ENCODE results near the gene EPC2. TPM values are rescaled to one million over a fixed set of nuclear protein-coding genes. Genes with fewer than 3 reads are reported as not detected.

The EPC2 gene
- total and polyA plus RNA-seq, 10 of the 15 experiments (the other 5 are each of a cell fraction or from before 2014, with no cell fraction given), result 2.0 to 16.5 (median 10.8) TPM

DNA sequence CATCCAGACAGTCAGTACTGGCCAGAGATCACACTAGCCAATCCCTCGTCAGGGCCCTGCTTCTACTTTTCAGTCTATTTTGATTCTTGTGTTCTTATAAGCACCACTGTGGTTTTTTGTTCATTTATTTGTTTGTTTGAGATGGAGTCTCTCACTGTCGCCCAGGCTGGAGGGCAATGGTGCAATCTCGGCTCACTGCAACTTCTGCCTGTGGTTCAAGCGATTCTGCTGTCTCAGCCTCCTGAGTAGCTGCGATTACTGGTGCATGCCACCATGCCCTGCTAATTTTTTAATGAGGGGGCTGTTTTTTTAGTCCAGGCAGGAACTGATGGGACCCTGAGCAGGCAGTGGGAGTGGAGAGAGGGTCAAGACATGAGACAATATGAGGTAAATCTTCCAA lies 165.5 kb downstream of the EPC2 start:
- in situ Hi-C loops (cut with MboI), result no loop called here
- POLR2A ChIA-PET, result no interaction called here

More for the DNA sequence above, 165.5 kb downstream of the EPC2 start:
- 42% methylated on average over 5 of the region's 5 CpGs for WGBS (ENCODE audit: insufficient coverage, insufficient replicate concordance, low lambda C conversion rate, missing lambda C conversion rate)
- H3K79me2 ChIP-seq (ENCODE audit: control insufficient read depth, insufficient read depth, low read length), result no peaks in the 10 kb centered on the region
- H3K27me3 ChIP-seq (replicated peaks in 1 of 2; ENCODE audit: control insufficient read depth in 2 of 2, insufficient read depth in 2 of 2, low read length in 1 of 2), result no peaks in the 10 kb centered on the region
- H3K27ac ChIP-seq (ENCODE audit: control insufficient read depth, insufficient read depth), result no peak overlapping the region
- ChIA-PET RAD21 (ENCODE audit: unreplicated experiment) (no interaction called here), CTCF (no interaction called here), SMC1A (ENCODE audit: uncharacterized antibody, unreplicated experiment) (no interaction called here)
- DNase-seq (ENCODE audit: low read depth, low spot score) (no peak), ATAC-seq (no peak), FAIRE-seq (no peak)
- peaks cover 14% of the 10 kb centered on the region for H3K4me1 ChIP-seq (ENCODE audit: control insufficient read depth, insufficient read depth, low read length)
- H2AFZ ChIP-seq (ENCODE audit: control insufficient read depth, low read depth, low read length), result no peak overlapping the region
- no TSS peak for BruUV-seq (replicated peaks)
- H3K4me3 ChIP-seq, result no peak overlapping the region
- TF ChIP-seq RUNX3 (IDR thresholded peaks at IDR 0.05; ENCODE audit: low read length) (no peak), ASH2L (IDR thresholded peaks at IDR 0.05; ENCODE audit: borderline replicate concordance, low read depth) (no peak), PAX5 (IDR thresholded peaks at IDR 0.05; ENCODE audit: borderline replicate concordance, low read depth, low read length) (no peak), EZH2 (IDR thresholded peaks at IDR 0.05; ENCODE audit: borderline replicate concordance, control insufficient read depth, low read depth, low read length) (no peak), HDAC2 (IDR thresholded peaks at IDR 0.05) (no peak), IRF4 (IDR thresholded peaks at IDR 0.05; ENCODE audit: low read depth, low read length) (no peak), MYC (IDR thresholded peaks at IDR 0.05; ENCODE audit: insufficient read depth, insufficient read length, insufficient replicate concordance, low read length, severe bottlenecking) (no peak), GABPA (IDR thresholded peaks at IDR 0.05; ENCODE audit: low read depth) (no peak), BHLHE40 (IDR thresholded peaks at IDR 0.05; ENCODE audit: borderline replicate concordance in 1 of 2, low read depth in 2 of 2, low read length in 1 of 2) (no peak), CBFB (IDR thresholded peaks at IDR 0.05; ENCODE audit: low read depth) (no peak), TARDBP (IDR thresholded peaks at IDR 0.05; ENCODE audit: borderline replicate concordance) (no peak), KLF5 (IDR thresholded peaks at IDR 0.05; ENCODE audit: partially characterized antibody) (no peak), SUZ12 (IDR thresholded peaks at IDR 0.05; ENCODE audit: unreplicated experiment) (no peak), CBX3 (IDR thresholded peaks at IDR 0.05; ENCODE audit: borderline replicate concordance, low read depth) (no peak), WRNIP1 (IDR thresholded peaks at IDR 0.05; ENCODE audit: borderline replicate concordance, low read depth, low read length) (no peak), MEF2A (IDR thresholded peaks at IDR 0.05; ENCODE audit: insufficient read depth, low read depth, low read length) (no peak)
- TF ChIP-seq, protein P1, sequence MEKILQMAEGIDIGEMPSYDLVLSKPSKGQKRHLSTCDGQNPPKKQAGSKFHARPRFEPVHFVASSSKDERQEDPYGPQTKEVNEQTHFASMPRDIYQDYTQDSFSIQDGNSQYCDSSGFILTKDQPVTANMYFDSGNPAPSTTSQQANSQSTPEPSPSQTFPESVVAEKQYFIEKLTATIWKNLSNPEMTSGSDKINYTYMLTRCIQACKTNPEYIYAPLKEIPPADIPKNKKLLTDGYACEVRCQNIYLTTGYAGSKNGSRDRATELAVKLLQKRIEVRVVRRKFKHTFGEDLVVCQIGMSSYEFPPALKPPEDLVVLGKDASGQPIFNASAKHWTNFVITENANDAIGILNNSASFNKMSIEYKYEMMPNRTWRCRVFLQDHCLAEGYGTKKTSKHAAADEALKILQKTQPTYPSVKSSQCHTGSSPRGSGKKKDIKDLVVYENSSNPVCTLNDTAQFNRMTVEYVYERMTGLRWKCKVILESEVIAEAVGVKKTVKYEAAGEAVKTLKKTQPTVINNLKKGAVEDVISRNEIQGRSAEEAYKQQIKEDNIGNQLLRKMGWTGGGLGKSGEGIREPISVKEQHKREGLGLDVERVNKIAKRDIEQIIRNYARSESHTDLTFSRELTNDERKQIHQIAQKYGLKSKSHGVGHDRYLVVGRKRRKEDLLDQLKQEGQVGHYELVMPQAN (conservative IDR thresholded peaks at IDR 0.05), result no peak
- no peak overlapping the region for H3K9ac ChIP-seq (ENCODE audit: control insufficient read depth, insufficient read depth, low read length)
- H3K4me2 ChIP-seq (ENCODE audit: control insufficient read depth, insufficient read depth), result no peak overlapping the region
- no peaks in the 10 kb centered on the region for H3K36me3 ChIP-seq (ENCODE audit: control insufficient read depth in 2 of 2, insufficient read depth in 2 of 2, low read length in 1 of 2)
- intact Hi-C loops (cut with micrococcal nuclease; ENCODE audit: unreplicated experiment), result loop anchor here (5.0 kb wide), 1 partner anchor 168 kb away; the partner anchor contains the start of gene EPC2
- H4K20me1 ChIP-seq (ENCODE audit: control insufficient read depth, insufficient read depth), result no peaks in the 10 kb centered on the region
- no peaks in the 10 kb centered on the region; the same call in 2 of the 3 replicates for H3K9me3 ChIP-seq (replicated peaks; ENCODE audit: control insufficient read depth, insufficient read depth, low read length)
